HEK293 (cell line): Measurements from ENCODE around the gene BLOC1S2.

Experiments used
- CTCF ChIP-seq: fragments of 450-650 bp; formaldehyde crosslinking; IDR thresholded peaks from 2 replicates; pipeline ENCODE4 v1.5.1; 2016; ENCODE audit warnings: missing biosample characterization, missing genetic modification characterization
- REPIN1 ChIP-seq: fragments of 450-650 bp; formaldehyde crosslinking; IDR thresholded peaks from 2 replicates; pipeline ENCODE4 v1.5.1; 2017; ENCODE audit warnings: missing biosample characterization, missing genetic modification characterization, low read depth
- ZBTB26 ChIP-seq: fragments of 450-650 bp; formaldehyde crosslinking; optimal IDR thresholded peaks from 2 replicates; pipeline ENCODE3; 2016; ENCODE audit warnings: missing biosample characterization, mild to moderate bottlenecking, missing genetic modification characterization
- ZFP69B ChIP-seq: fragments of 450-650 bp; formaldehyde crosslinking; IDR thresholded peaks from 2 replicates; pipeline ENCODE4 v1.5.1; 2016; ENCODE audit warnings: missing biosample characterization, missing genetic modification characterization
- ZNF302 ChIP-seq: fragments of 450-650 bp; formaldehyde crosslinking; IDR thresholded peaks from 2 replicates; pipeline ENCODE4 v1.5.1; 2016; ENCODE audit warnings: missing biosample characterization, missing genetic modification characterization, low read depth
- ZNF449 ChIP-seq: fragments of 450-650 bp; formaldehyde crosslinking; IDR thresholded peaks from 2 replicates; pipeline ENCODE4 v1.5.1; 2017; ENCODE audit warnings: missing biosample characterization, mild to moderate bottlenecking, missing genetic modification characterization, moderate library complexity
- ZNF488 ChIP-seq: fragments of 450-650 bp; formaldehyde crosslinking; IDR thresholded peaks from 2 replicates; pipeline ENCODE4 v1.5.1; 2016; ENCODE audit warnings: missing biosample characterization, missing genetic modification characterization
- ZNF596 ChIP-seq: fragments of 450-650 bp; IDR thresholded peaks from 2 replicates; pipeline ENCODE4 v1.5.0; 2018; ENCODE audit warnings: missing biosample characterization, mild to moderate bottlenecking, missing genetic modification characterization, moderate library complexity
- ZNF654 ChIP-seq: fragments of 450-650 bp; formaldehyde crosslinking; IDR thresholded peaks from 2 replicates; pipeline ENCODE4 v1.5.1; 2016; ENCODE audit warnings: low read depth, missing biosample characterization, missing genetic modification characterization
- TF ChIP-seq, protein P1 (sequence below): fragments of 450-650 bp; formaldehyde crosslinking; IDR thresholded peaks from 2 replicates; pipeline ENCODE4 v1.5.1; 2016; ENCODE audit warnings: missing biosample characterization, missing genetic modification characterization

- TF ChIP-seq CTCF (tag by site-specific recombination) (no peak), ZFP69B (tag by site-specific recombination) (no peak), REPIN1 (tag by site-specific recombination) (no peak), ZBTB26 (tag by site-specific recombination) (no peak), ZNF654 (tag by site-specific recombination) (no peak), ZNF449 (tag by site-specific recombination) (no peak), ZNF302 (no peak), ZNF488 (tag by site-specific recombination) (no peak), ZNF596 (tag by site-specific recombination) (no peak)
- TF ChIP-seq, protein P1, sequence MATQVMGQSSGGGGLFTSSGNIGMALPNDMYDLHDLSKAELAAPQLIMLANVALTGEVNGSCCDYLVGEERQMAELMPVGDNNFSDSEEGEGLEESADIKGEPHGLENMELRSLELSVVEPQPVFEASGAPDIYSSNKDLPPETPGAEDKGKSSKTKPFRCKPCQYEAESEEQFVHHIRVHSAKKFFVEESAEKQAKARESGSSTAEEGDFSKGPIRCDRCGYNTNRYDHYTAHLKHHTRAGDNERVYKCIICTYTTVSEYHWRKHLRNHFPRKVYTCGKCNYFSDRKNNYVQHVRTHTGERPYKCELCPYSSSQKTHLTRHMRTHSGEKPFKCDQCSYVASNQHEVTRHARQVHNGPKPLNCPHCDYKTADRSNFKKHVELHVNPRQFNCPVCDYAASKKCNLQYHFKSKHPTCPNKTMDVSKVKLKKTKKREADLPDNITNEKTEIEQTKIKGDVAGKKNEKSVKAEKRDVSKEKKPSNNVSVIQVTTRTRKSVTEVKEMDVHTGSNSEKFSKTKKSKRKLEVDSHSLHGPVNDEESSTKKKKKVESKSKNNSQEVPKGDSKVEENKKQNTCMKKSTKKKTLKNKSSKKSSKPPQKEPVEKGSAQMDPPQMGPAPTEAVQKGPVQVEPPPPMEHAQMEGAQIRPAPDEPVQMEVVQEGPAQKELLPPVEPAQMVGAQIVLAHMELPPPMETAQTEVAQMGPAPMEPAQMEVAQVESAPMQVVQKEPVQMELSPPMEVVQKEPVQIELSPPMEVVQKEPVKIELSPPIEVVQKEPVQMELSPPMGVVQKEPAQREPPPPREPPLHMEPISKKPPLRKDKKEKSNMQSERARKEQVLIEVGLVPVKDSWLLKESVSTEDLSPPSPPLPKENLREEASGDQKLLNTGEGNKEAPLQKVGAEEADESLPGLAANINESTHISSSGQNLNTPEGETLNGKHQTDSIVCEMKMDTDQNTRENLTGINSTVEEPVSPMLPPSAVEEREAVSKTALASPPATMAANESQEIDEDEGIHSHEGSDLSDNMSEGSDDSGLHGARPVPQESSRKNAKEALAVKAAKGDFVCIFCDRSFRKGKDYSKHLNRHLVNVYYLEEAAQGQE (tag by site-specific recombination) = no peak
These were observed 46.6 kb upstream of the BLOC1S2 start for GRCh38 chr10:100333106-100333505.
